DMS79 treated with DMSO at 0.1 percent for 48 hours (cell line): ENCODE measurements around the gene TMEM62.
"Not testable (repeated sequence)": the region's sequence is repeated elsewhere in the genome, so short reads cannot be mapped to it uniquely, and the experiment has no call there.

Source experiments
- DNase-seq: peaks from one replicate; lab custom pipeline; 2025; lab: John Stamatoyannopoulos, UW

Gene TMEM62

GRCh38 chr15:43209059-43209824 is 75.9 kb downstream of the TMEM62 start:
- DNase-seq: no peak

GRCh38 chr15:43210172-43210745 is 76.9 kb downstream of the TMEM62 start:
- no peak for DNase-seq

- DNase-seq: no peak
Measured at GRCh38 chr15:43210807-43211206, 77.4 kb downstream of the TMEM62 start.

- DNase-seq: no peak
Measured at GRCh38 chr15:43211224-43211735, 77.9 kb downstream of the TMEM62 start.

GRCh38 chr15:43212299-43212698 is 78.9 kb downstream of the TMEM62 start:
- no peak for DNase-seq

GRCh38 chr15:43212951-43213350 is 79.6 kb downstream of the TMEM62 start:
- no peak for DNase-seq

GRCh38 chr15:43213466-43213865 is 80.1 kb downstream of the TMEM62 start:
- no peak for DNase-seq

- DNase-seq: no peak
Measured at GRCh38 chr15:43214169-43214568, 80.8 kb downstream of the TMEM62 start.

- DNase-seq: no peak
Measured at GRCh38 chr15:43214592-43215295, 81.4 kb downstream of the TMEM62 start.

GRCh38 chr15:43215961-43216360 is 82.6 kb downstream of the TMEM62 start:
- DNase-seq: no peak

- DNase-seq: no peak
Measured at GRCh38 chr15:43218908-43219706, 85.7 kb downstream of the TMEM62 start.

GRCh38 chr15:43219929-43220928 is 86.8 kb downstream of the TMEM62 start:
- no peak for DNase-seq

- no peak for DNase-seq
Measured at GRCh38 chr15:43220991-43221403, 87.6 kb downstream of the TMEM62 start, which contains the start of gene EPB42. EPB42 (minus strand) TSS chr15:43221018; CDS start chr15:43220825, 193 bp downstream.

GRCh38 chr15:43221422-43221821 is 88.0 kb downstream of the TMEM62 start:
- no peak for DNase-seq

- DNase-seq: peak; percentile 40
Measured at GRCh38 chr15:43225201-43225949, 92.0 kb downstream of the TMEM62 start.

GRCh38 chr15:43225950-43226255 is 92.5 kb downstream of the TMEM62 start:
- DNase-seq: not testable (repeated sequence)

- DNase-seq: no peak
Measured at GRCh38 chr15:43226436-43227305, 93.3 kb downstream of the TMEM62 start.

GRCh38 chr15:43229977-43230376 is 96.6 kb downstream of the TMEM62 start:
- DNase-seq: no peak

GRCh38 chr15:43230640-43231115 is 97.3 kb downstream of the TMEM62 start:
- DNase-seq: no peak
